ENCODE results near the gene AMMECR1. TPM values are rescaled to one million over a fixed set of nuclear protein-coding genes. Genes with fewer than 3 reads are reported as not detected.
"Not testable (repeated sequence)": the region's sequence is repeated elsewhere in the genome, so short reads cannot be mapped to it uniquely, and the experiment has no call there.

The AMMECR1 gene
- polyA plus RNA-seq (2013, experiment 1 of 2; ENCODE audit: insufficient read length): 9.5 TPM
- polyA plus RNA-seq (2013, experiment 2 of 2; ENCODE audit: insufficient read length): 8.8 TPM

DNA sequence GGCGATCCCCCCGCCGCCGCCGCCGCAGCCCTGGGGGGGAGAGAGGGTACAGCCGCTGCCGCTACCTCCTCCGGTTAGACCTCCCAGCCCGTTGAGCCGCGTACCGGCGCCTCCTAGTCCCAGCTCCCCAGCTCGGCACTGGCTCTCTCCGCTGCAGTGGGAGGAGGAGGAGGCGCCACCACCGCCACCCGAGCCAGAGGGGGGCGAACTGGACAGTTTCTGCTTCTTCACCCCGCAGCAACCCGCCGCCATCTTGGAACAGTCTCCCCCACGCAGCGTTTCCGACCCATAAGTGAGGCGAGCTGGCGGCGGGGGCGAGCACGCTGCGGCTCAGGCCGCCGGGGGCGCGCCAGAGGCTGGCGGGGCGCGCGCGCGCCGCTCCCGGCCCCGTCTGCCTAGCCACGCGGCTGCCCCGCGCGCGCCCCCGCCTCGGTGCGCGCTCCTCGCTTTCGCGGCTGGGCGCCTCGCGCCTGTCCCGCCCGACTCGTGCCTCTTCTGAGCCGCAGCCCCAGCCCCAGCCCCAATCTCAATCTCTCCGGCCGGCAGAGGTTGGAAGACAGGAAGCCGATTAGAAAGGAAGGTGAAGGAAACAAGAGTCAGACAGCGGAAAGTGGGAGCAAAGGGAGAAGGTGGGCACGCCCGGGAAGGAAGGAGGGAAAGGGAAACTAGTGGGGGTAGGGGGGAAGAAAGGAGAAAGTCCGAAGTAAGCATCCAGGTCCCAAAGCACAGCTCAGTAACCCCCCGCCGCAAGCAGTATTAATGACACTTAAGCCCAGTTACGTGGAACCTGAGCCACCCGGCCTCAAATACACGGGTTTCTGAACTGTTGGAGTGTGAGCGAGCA is at the start of gene AMMECR1:
Gene AMMECR1, minus strand, starts transcription at position 266 of the 844 bp plus-strand sequence. Its CDS starts 14 bp downstream, at position 252.
- DNase-seq: peak; percentile 84

DNA sequence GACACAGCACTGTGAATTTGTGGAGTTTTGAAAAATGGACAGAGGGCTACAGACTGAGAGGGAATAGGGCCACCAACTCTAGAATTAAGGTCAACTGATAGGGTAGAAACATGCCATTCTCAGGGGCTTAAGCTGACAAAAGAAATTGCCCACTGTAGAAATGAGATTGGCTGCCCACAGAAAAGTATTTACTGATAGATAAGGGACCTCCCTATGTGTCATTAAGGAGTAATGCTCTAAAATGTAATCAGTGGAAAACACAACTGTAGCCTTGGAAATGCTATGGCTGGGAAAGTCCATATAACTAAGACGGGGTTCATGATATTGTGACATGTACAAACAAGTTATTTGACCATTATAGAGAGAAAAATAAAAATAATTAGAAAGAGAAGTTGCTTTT is 45.4 kb upstream of the AMMECR1 start:
- no peak for DNase-seq

DNA sequence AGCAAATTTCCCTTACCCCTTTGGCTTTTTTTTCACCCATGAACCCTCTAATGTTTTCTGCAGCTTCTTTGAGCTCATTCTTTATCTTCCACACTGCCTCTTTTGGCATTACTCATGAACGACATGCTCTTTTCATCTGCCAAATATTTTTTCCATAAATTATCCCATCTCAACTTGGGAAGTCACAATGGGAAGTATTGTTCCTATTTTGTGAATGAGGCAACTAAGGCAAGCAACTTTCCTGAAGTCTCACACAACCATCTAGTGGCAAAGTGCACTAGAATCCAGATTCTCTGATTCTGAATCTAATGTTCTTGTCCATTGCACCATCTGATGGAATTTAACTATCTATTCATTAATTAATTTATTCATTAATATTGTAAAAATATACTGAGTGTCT is 41.4 kb upstream of the AMMECR1 start:
- DNase-seq: no peak

DNA sequence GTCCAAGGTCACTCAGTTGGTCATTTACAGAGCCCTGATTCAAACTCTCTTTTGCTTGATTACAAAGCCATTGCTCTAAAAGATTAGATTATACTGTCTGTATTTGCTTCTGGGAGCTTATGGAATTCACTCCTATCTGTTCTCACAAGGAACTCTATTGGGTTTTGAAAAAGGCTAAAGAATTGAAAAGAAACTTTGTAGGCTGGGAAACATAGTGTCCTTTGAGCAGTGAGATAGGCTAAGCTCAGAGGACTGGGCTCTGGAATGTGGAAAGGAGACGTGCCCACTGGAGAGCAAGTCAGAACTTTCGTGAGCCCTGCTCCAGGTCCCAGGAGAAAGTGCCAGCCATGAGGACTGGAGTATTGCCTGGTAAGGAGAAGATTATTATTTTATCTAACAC is 40.7 kb upstream of the AMMECR1 start, which contains the start of gene RTL9:
Gene RTL9, plus strand, starts transcription at position 301 of the 400 bp plus-strand sequence. CDS start 91,770 bp downstream, outside the sequence.
- no peak for DNase-seq

DNA sequence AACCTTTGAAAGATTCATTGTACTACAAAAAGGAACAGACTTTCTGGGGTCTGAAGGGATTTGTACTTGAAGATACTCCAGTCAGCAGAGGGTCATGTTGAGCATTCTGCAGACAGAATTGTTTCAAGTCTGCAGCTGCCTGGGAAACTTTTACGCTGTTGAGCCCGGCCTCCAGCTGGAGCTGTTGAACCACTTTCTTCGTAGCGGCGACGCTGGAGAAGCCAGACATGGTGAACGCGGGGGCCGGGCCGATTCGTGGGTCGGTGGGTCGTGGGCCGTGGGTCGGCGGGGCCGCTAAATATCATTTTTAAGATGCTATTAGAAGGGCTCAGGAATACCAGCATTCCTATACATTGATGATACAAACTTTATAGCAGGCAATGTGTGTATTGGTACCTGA is 28.8 kb upstream of the AMMECR1 start:
- peak; percentile 18 for DNase-seq

DNA sequence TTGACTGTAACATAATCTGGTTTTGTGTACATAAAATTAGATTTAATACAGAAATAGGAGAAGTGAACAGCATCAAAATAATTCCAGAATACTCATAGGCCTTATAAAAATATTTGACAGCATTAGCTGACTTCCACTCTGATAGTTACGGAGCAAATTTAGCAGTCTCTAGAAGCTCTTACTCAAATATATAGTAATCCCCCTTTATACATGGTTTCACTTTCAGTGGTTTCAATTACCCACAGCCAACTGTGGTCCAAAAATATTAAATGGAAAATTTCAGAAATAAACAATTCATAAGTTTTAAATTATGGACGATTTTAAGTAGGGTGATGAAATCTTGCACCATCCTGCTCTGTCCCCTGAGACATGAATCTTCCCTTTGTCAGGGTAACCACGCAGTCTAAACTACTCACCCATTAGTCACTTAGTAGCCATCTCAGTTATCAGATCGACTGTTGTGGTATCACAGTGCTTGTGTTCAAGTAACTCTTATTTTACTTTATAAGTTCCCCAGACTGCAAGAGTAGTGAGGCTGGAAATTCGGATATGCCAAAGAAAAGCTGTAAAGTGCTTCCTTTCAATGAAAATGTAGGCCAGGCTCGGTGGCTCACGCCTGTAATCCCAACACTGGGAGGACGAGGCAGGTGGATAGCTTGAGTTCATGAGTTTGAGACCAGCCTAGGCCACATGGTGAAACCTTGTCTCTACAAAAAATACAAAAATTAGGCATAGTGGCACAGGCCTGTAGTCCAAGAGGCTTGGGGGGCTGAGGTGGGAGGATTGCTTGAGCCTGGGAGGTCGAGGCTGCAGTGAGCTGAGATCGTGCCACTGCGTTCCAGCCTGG is 23.5 kb upstream of the AMMECR1 start:
- peak; percentile 92 for DNase-seq

DNA sequence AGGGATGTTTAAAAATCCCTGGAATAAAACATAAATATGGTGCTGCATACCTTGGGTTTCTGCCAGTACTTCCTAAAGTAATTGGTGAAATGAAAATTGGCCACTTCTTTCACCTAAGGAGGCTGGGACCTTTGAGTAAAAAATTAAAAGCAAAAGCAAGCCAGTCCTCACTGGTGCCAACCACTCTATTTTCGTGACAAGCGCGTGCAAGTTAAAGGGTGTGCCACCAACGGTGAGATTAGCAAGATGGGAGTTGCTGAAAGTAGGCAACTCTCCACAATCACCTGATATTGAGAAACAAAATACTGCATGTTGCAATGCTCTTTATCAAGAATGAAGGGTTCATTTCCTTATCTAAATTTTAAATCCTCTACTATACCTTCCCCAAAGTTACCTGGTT is 21.1 kb upstream of the AMMECR1 start:
- no peak for DNase-seq

DNA sequence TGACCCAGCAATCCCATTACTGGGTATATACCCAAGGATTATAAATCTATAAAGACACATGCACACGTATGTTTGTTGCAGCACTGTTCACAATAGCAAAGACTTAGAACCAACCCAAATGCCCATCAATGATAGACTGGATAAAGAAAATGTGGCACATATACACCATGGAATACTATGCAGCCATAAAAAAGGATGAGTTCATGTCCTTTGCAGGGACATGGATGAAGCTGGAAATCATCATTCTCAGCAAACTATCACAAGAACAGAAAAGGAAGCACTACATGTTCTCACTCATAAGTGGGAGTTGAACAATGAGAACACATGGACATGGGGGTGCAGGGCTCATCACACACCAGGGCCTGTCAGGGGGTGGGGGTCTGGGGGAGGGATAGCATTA is 15.6 kb upstream of the AMMECR1 start:
- not testable (repeated sequence) for DNase-seq

DNA sequence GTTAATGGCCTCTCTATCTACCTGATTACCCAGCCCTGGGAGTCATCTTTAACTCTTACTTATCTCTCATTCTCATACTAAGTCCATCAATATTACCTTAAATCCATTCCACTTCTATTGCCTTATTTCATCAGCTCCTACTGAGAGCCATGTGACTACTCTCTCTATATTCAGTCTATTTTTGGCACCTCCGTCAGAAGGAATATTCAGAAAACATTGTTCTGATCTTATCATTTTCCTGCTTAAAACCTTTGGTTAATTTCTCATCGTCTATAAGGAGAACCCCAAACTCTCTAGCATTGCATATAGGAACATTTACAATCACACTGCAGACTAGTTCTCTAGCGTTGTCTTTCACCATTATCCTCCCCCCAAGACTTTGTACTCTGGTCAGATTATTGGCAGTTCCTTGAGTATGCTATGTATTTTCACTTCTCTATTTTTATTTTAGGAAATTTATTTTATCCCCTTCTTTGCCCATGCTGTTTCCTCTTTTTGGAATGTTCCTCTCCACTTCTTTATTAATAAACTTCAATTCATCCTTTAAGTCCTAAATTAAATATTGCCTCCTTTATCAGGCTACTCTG is 13.7 kb upstream of the AMMECR1 start:
- DNase-seq: no peak

DNA sequence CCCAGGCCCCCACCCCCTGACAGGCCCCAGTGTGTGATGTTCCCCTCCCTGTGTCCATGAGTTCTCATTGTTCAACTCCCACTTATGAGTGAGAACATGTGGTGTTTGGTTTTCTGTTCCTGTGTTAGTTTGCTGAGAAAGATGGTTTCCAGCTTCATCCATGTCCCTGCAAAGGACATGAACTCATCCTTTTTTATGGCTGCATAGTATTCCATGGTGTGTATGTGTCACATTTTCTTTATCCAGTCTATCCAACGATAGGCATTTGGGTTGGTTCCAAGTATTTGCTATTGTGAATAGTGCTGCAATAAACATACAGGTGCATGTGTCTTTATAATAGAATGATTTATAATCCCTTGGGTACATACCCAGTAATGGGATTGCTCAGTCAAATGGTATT is 10.7 kb upstream of the AMMECR1 start:
- not testable (repeated sequence) for DNase-seq

DNA sequence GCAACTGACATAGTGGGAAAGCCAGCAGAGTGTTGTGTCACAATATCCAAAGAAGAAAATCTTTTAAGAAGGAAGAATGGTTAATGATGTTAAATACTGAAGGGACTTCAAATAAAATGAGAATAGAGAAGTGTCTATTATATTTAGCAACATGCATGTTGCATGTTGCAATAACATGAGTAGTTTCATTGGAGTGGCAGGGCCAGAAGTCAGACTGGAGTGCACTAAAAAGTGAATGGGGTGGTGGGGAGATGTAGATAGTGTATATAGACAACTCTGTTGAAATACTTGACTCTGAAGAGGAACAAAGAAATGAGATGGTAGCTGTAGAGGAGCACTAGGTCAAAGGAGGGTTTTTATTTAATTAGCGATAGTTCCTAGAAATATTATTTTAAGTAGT is 9.5 kb upstream of the AMMECR1 start:
- no peak for DNase-seq

DNA sequence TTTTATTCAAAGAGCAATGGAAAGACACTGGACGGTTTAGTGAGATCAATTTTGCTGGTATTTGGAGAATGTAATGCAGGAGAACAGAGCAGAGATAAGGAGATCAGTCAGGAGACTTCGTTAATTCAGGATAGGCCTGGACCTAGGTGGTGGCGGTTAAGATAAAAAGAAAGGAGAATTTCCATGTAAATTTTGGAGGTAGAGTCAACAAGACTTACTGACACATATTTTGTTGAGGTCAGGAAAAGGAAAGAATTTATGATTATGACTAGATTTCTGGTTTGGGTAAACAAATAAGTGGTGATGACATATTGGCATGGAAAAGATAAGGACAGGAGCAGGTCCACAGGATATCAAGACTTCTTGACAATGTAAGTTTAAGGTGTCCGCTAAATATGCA is 8.8 kb upstream of the AMMECR1 start:
- DNase-seq: no peak

DNA sequence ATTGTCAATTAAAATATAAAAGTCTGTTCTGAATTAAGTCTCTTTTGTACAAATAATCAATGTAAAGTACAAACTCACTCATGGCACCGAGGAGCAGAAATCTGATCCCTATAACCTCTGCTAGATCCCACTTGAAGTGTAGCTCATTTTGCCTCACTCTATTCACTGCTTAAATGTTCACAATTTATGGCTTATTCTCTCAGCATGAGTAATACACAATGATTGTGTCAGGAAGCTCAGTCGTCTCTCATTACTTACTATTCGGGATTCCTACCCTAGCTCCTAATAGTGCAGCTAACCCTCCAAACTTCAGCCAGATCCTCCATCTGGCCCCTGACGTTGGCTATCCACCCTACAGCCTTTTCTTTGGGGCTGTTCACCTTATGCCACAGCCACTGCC is 4.7 kb upstream of the AMMECR1 start:
- peak; percentile 43 for DNase-seq

DNA sequence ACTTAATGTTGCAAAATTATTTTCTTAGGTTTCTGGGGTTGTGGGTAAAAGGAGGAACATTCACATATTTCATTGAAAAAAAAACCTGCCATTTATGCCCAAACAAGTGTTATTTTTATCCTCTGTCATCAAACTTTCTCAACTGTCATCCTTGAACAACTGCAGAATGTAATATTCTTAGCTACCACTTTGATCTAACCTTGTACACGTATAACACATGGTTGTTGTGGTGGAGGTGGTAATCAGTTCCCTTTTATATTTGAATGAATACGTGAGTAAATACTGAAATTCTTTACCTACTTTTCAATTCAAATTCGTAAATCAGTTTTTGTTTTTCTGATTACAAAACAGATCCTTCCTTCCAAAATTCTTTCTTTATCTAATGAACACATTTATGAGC is 3.8 kb upstream of the AMMECR1 start:
- no peak for DNase-seq

DNA sequence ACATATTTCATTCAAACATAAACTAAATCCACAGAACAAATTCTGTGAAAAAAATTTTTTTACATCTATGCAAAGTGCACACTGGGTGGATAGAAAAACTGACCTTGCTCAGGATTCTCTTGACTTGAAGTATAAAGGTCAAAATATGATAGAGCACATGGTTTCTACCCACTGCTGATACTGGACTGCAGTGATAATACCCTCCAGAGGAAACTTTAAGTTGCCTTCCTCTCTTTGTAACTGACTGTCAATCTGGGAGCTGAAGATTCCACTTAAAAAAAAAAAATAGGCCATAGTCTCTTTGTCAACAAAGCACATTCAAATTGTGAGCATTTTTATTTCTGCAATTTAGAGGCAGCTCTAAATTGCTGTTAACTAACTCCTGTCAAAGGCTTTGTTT is 3.2 kb upstream of the AMMECR1 start:
- no peak for DNase-seq

DNA sequence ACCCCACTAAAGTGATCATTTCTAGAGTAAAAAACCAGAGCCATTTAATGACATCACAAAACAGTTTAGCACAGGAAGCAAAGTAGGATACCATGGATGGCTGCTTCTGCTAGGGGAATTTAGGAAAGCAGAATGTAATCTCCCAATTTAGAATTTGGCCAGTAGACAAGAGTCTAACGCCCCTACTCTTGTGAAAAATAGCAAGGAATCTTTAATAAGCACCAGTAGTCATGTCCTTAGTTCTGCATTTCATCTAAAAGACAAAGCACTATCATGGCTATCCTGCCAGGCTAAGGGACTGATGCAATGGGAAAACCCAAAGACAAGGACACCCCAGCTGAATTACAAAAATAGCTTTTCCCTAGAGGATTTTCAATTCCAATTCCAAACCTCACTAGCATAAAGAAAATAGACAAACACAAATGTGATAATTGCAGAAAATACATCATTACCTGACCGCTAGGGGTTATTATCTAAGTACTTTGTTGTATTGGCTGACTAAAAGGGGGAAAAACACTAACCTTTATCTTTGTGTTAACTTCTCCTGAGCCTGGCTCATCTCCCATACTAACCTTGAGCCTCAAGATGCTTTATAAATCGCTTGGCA is 2.6 kb upstream of the AMMECR1 start:
- no peak for DNase-seq

DNA sequence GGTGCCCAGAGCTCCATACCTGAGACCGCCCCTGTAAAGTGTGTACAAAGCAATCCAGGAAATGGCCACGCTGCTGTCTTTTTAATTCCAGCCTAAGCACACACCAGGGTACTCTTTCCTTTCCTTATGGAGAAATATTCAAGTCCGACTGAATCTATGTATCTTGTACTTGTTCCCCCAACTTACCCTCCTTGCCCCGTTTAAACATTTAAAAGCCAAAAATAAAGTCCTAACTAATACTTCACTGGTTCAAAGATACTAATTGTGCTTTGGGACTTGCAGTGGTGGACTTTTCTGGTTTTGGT is 731 bp upstream of the AMMECR1 start:
- no peak for DNase-seq

DNA sequence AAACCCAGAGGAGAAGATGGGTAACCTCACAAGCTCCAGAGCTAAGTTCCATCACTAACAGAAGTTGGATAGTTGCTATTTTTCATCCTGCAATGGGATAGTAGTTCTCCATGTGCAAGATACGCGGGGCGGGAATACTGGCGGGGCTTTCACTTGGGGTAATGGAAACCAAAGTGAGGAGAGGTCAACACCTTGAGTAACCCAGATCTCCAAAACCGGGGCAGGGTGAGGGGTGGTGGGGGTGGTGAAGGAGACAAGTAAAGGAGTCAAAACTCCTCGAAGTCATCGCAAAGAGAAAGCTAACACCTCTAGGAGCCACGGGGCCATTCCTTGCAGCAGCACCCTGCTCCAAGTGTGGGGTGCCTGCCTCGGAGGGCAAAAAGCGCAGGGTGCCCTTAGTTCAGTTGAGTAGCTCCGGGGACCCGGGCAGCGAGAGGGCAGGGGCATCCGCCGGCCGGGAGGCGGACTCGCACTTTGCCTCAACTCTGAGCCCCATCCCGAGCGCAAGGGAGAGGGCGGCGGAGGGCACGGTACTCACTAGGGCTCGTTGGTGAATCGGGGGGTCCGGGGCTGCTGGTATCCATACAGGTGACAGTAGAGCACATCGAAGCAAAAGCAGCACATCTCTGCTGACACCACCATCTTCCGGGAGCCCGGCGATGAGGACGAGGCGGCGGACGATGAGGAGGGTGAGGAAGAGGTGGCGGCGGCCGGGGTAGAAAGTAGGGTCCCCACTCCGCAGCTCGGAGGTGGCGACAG is 645 bp downstream of the AMMECR1 start:
- no peak for DNase-seq

DNA sequence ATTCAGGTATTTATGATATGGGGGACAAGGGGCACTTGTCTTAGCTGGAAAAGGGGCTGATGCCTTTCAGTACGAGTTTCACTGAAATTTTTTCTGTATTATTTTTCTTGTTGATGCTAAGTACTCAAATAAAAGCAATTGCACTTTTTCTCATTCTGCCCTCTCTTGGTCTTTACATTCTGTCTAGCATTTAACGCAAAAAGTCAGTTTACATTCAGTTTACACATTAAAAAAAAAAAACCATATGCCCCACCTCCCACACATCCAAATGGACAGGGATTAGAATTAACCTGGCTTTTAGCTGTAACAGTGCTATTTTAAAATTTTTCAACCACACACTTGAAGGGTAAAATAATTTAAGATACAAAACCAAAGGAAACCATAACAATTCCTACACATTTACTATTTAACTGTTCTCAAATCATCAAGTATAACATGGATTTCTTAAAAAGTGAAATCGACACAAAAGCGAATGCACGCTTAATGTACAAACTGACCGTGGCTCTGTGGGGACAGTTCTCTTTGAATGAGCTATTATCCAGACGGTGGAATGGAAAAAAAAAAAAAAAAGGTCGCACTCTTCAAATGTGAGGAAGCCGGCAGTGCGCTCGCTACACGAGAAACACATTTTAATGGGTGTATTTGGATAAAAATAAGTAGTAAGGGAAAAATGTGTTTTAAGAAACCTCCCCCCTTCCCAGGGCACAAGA is 1.4 kb downstream of the AMMECR1 start:
- no peak for DNase-seq

DNA sequence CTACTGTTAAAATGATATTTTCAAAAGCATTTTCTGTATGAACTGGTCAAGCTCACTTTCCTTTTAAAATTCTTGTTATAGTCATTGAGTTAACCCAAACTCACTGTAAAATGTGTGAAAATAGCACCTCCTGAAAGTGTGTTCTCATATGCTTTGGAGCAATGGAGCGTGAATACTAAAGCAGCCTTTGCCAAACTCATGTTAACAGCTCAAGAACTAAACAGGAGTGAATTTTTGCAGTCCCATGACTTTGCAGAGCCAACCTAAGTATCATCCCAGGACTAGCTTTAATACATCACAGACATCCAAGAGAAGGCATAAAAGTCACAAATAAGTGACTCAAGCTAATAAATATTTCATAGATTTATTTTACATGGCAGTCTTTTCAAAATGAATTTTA is 2.3 kb downstream of the AMMECR1 start:
- no peak for DNase-seq
